Keratinocyte (primary cell): ENCODE measurements around the gene FFAR4. TPM values are rescaled to one million over a fixed set of nuclear protein-coding genes. Genes with fewer than 3 reads are reported as not detected.

Source experiments
- DNase-seq: peaks from one replicate; pipeline ENCODE4 v3.0.0-alpha.2; 2011; ENCODE audit warnings: low read depth, missing footprints, low spot score
- FAIRE-seq: peaks from 2 replicates; lab custom pipeline; 2011; peaks lifted over from hg19 to GRCh38; lab: Jason Lieb, UNC
- H2AFZ ChIP-seq: 2 replicates; pipeline ENCODE4 v1.6.0; 2012; ENCODE audit warnings: low read length, control low read depth, inconsistent platforms; ENCODE audit not compliant: control insufficient read depth
- H3K27ac ChIP-seq: 2 replicates; pipeline ENCODE4 v1.5.1; 2011; ENCODE audit warnings: low read length; ENCODE audit not compliant: control insufficient read depth, insufficient read depth
- H3K27me3 ChIP-seq: 3 replicates; pipeline ENCODE4 v1.6.0; 2011; ENCODE audit warnings: low read length; ENCODE audit not compliant: control insufficient read depth, insufficient read depth; ENCODE audit errors: extremely low read depth
- H3K36me3 ChIP-seq, 2 experiments: 2 replicates in 1 of 2; 3 replicates in 1 of 2; pipeline ENCODE4 v1.5.1; 2011; ENCODE audit warnings: low read length in 2 of 2, mild to moderate bottlenecking in 1 of 2; ENCODE audit not compliant: control insufficient read depth in 2 of 2, insufficient read depth in 2 of 2; ENCODE audit errors: extremely low read depth in 1 of 2
- H3K4me1 ChIP-seq: 3 replicates; pipeline ENCODE4 v1.5.1; 2011; ENCODE audit warnings: low read length; ENCODE audit not compliant: control insufficient read depth, insufficient read depth; ENCODE audit errors: extremely low read depth
- H3K4me2 ChIP-seq: 3 replicates; pipeline ENCODE4 v1.6.0; 2011; ENCODE audit warnings: low read depth, low read length; ENCODE audit not compliant: control insufficient read depth, insufficient read depth; ENCODE audit errors: extremely low read depth
- H3K4me3 ChIP-seq, 3 experiments: fragments of 200-600 bp in 1 of 3; sonication (generic) in 1 of 3; 2 replicates in 2 of 3; 3 replicates in 1 of 3; pipeline ENCODE4 v1.5.1; 2011 to 2016; ENCODE audit warnings: low read length in 3 of 3, mild to moderate bottlenecking in 3 of 3, control low read depth in 2 of 3, inconsistent platforms in 1 of 3, low read depth in 1 of 3, mixed read lengths in 1 of 3, mixed run types in 1 of 3, moderate library complexity in 1 of 3; ENCODE audit not compliant: control insufficient read depth in 2 of 3, insufficient read depth in 2 of 3; ENCODE audit errors: extremely low read depth in 1 of 3
- H3K79me2 ChIP-seq: 2 replicates; pipeline ENCODE4 v1.6.0; 2012; ENCODE audit warnings: low read length; ENCODE audit not compliant: control insufficient read depth, insufficient read depth
- H3K9ac ChIP-seq: 3 replicates; pipeline ENCODE4 v1.6.0; 2011; ENCODE audit warnings: low read length; ENCODE audit not compliant: control insufficient read depth, insufficient read depth; ENCODE audit errors: extremely low read depth
- H3K9me1 ChIP-seq: 3 replicates; pipeline ENCODE4 v1.6.0; 2011; ENCODE audit warnings: low read length; ENCODE audit not compliant: control insufficient read depth, insufficient read depth; ENCODE audit errors: extremely low read depth
- H3K9me3 ChIP-seq: 2 replicates; pipeline ENCODE4 v1.5.1; 2012; ENCODE audit warnings: low read depth, low read length; ENCODE audit not compliant: control insufficient read depth
- H4K20me1 ChIP-seq: 3 replicates; pipeline ENCODE4 v1.6.0; 2011; ENCODE audit warnings: low read length; ENCODE audit not compliant: control insufficient read depth, insufficient read depth; ENCODE audit errors: extremely low read depth
- CTCF ChIP-seq, 3 experiments: IDR thresholded peaks in 1 of 3; conservative IDR thresholded peaks in 1 of 3; optimal IDR thresholded peaks in 1 of 3; 2 replicates in 2 of 3; 3 replicates in 1 of 3; pipeline versions ENCODE3 to v1.5.1; 2011; ENCODE audit warnings: low read length in 3 of 3, mild to moderate bottlenecking in 3 of 3, moderate library complexity in 2 of 3, control low read depth in 1 of 3, inconsistent platforms in 1 of 3; ENCODE audit not compliant: insufficient read depth in 2 of 3; ENCODE audit errors: extremely low read depth in 1 of 3
- EZH2 ChIP-seq: IDR thresholded peaks from one replicate; pipeline ENCODE4 v1.6.1; 2012; ENCODE audit warnings: inconsistent platforms, mild to moderate bottlenecking, low read length, moderate library complexity
- dilution Hi-C: fragments of 300-500 bp; cut with MboI; formaldehyde crosslinking; loops from one replicate; pipeline ENCODE4 v1.7.0; 2020; ENCODE audit warnings: low sequenced_read_pairs; ENCODE audit not compliant: extremely low pct_ligation_motif_present
- polyA plus RNA-seq, 5 experiments: library from polyadenylated mRNA; depleted of rRNA in 3 of 5; stranded (reverse) in 3 of 5; stranded (forward) in 1 of 5; unstranded in 1 of 5; fragments of >200 nt; gene quantifications; 1 replicate in 1 of 5; 2 replicates in 3 of 5; 3 replicates in 1 of 5; pipeline versions ENCODE4 v1.2.1 to v1.2.3, GENCODE V29; 2011 to 2012; ENCODE audit warnings: missing spikeins in 2 of 5, low read depth in 1 of 5, low replicate concordance in 1 of 5

FFAR4 gene
- polyA plus RNA-seq, 1 donor (not counting 4 experiments of a cell fraction or from before 2014, with no cell fraction given), result not detected

GRCh38 chr10:93554760-93555432 lies 11.6 kb upstream of the FFAR4 start:
- no peak overlapping the region for H2AFZ ChIP-seq
- H3K4me2 ChIP-seq, result no peak overlapping the region
- peak; percentile 84 for FAIRE-seq
- no peak for DNase-seq
- no peak overlapping the region for H3K9ac ChIP-seq
- dilution Hi-C loops, result no loop called here
- H3K27me3 ChIP-seq, result no peaks in the 10 kb centered on the region
- H3K4me1 ChIP-seq, result no peaks in the 10 kb centered on the region
- no peaks in the 10 kb centered on the region for H3K79me2 ChIP-seq
- TF ChIP-seq EZH2 (no peak), CTCF (optimal IDR thresholded peaks at IDR 0.05 in 1 of 3, IDR thresholded peaks at IDR 0.05 in 1 of 3, conservative IDR thresholded peaks at IDR 0.05 in 1 of 3; ENCODE audit: extremely low read depth in 1 of 3, insufficient read depth in 2 of 3, low read length in 3 of 3) (peak; percentile 89 to 94 (median 90))
- H4K20me1 ChIP-seq, result no peaks in the 10 kb centered on the region
- H3K36me3 ChIP-seq, result no peaks in the 10 kb centered on the region
- no peak overlapping the region for H3K27ac ChIP-seq
- no peaks in the 10 kb centered on the region for H3K9me1 ChIP-seq
- H3K4me3 ChIP-seq, result no peak overlapping the region
- H3K9me3 ChIP-seq, result no peaks in the 10 kb centered on the region

GRCh38 chr10:93559490-93559889 lies 7.0 kb upstream of the FFAR4 start:
- Histone ChIP-seq H3K36me3 (no peaks in the 10 kb centered on the region), H3K9ac (no peak overlapping the region), H3K4me3 (no peak overlapping the region), H3K79me2 (no peaks in the 10 kb centered on the region), H3K9me3 (no peaks in the 10 kb centered on the region), H3K4me2 (no peak overlapping the region), H3K4me1 (no peaks in the 10 kb centered on the region), H3K9me1 (no peaks in the 10 kb centered on the region), H3K27me3 (peaks cover 4% of the 10 kb centered on the region), H4K20me1 (no peaks in the 10 kb centered on the region), H2AFZ (no peak overlapping the region), H3K27ac (no peak overlapping the region)
- no peak for TF ChIP-seq EZH2
- no peak for TF ChIP-seq CTCF (optimal IDR thresholded peaks at IDR 0.05 in 1 of 3, IDR thresholded peaks at IDR 0.05 in 1 of 3, conservative IDR thresholded peaks at IDR 0.05 in 1 of 3; ENCODE audit: extremely low read depth in 1 of 3, insufficient read depth in 2 of 3, low read length in 3 of 3)
- dilution Hi-C loops, result no loop called here
- DNase-seq (no peak), FAIRE-seq (no peak)
